WTC11 (cell line): ENCODE results near the gene ABTB2. TPM values are rescaled to one million over a fixed set of nuclear protein-coding genes. Genes with fewer than 3 reads are reported as not detected.

ENCODE experiments used
- ATAC-seq: fragments of 200-7000 bp; cut with Tn5 transposase; 2 replicates; pipeline ENCODE4 v1.10.0; 2021; ENCODE audit warnings: mild to moderate bottlenecking, moderate library complexity
- CTCF ChIA-PET: fragments of 300-600 bp; sonication (Branson Sonifier 250); formaldehyde crosslinking; loops from one replicate; lab custom pipeline; 2021; ENCODE audit warnings: antibody characterized with exemption; lab: Charles Lee
- POLR2A ChIA-PET: fragments of 350-600 bp; sonication (Branson Sonifier 250); formaldehyde crosslinking; loops from one replicate; lab custom pipeline; 2021; ENCODE audit warnings: antibody characterized with exemption; lab: Charles Lee
- DNase-seq: peaks from one replicate; pipeline ENCODE4 v3.0.0; 2021; ENCODE audit warnings: low spot score
- H3K27ac Mint-ChIP-seq: 2 replicates; pipeline ENCODE4 v1.8.0; 2021; ENCODE audit warnings: mixed read lengths
- H3K27me3 Mint-ChIP-seq: 2 replicates; pipeline ENCODE4 v1.8.0; 2021; ENCODE audit warnings: low read depth, mild to moderate bottlenecking, moderate library complexity, mixed read lengths
- H3K36me3 Mint-ChIP-seq: 2 replicates; pipeline ENCODE4 v1.8.0; 2021; ENCODE audit warnings: mixed read lengths
- H3K4me1 Mint-ChIP-seq: 2 replicates; pipeline ENCODE4 v1.8.0; 2022; ENCODE audit warnings: mixed read lengths
- H3K4me3 Mint-ChIP-seq: 2 replicates; pipeline ENCODE4 v1.8.0; 2021; ENCODE audit warnings: mild to moderate bottlenecking, moderate library complexity, mixed read lengths
- H3K9me3 Mint-ChIP-seq: 2 replicates; pipeline ENCODE4 v1.8.0; 2021; ENCODE audit warnings: mixed read lengths
- AR ChIP-seq: fragments of 250-450 bp; sonication (Bioruptor Pico); IDR thresholded peaks from 2 replicates; pipeline ENCODE4 v1.9.0; 2021; ENCODE audit warnings: mild to moderate bottlenecking
- ATF1 ChIP-seq: sonication (generic); formaldehyde crosslinking; IDR thresholded peaks from 2 replicates; pipeline ENCODE4 v1.8.1; 2023; ENCODE audit warnings: mild to moderate bottlenecking, moderate library complexity, missing genetic modification reagents
- CBFB ChIP-seq: sonication (generic); formaldehyde crosslinking; IDR thresholded peaks from 2 replicates; pipeline ENCODE4 v1.8.1; 2022; ENCODE audit warnings: mild to moderate bottlenecking, low read depth, missing genetic modification reagents
- GABPB1 ChIP-seq: sonication (generic); formaldehyde crosslinking; IDR thresholded peaks from 2 replicates; pipeline ENCODE4 v1.8.1; 2023; ENCODE audit warnings: mild to moderate bottlenecking, missing genetic modification reagents
- MYBL2 ChIP-seq: sonication (generic); formaldehyde crosslinking; IDR thresholded peaks from 2 replicates; pipeline ENCODE4 v1.8.1; 2023; ENCODE audit warnings: mild to moderate bottlenecking, moderate library complexity, missing genetic modification reagents
- NFE2L1 ChIP-seq: sonication (generic); formaldehyde crosslinking; IDR thresholded peaks from 2 replicates; pipeline ENCODE4 v1.8.1; 2023; ENCODE audit warnings: missing genetic modification reagents
- RORB ChIP-seq: fragments of 250-450 bp; sonication (Bioruptor Pico); IDR thresholded peaks from 2 replicates; pipeline ENCODE4 v1.9.0; 2021; ENCODE audit warnings: mild to moderate bottlenecking
- SMAD4 ChIP-seq: sonication (generic); formaldehyde crosslinking; IDR thresholded peaks from 2 replicates; pipeline ENCODE4 v1.8.0; 2022; ENCODE audit warnings: mild to moderate bottlenecking, missing genetic modification reagents
- USF1 ChIP-seq: sonication (generic); formaldehyde crosslinking; IDR thresholded peaks from 2 replicates; pipeline ENCODE4 v1.8.0; 2022; ENCODE audit warnings: mild to moderate bottlenecking, missing genetic modification reagents
- ZNF219 ChIP-seq: sonication (generic); formaldehyde crosslinking; IDR thresholded peaks from 2 replicates; pipeline ENCODE4 v1.8.0; 2023; ENCODE audit warnings: missing genetic modification reagents, mild to moderate bottlenecking, borderline replicate concordance
- total RNA-seq: library from RNA; stranded (reverse); gene quantifications from 3 replicates; pipeline ENCODE4 v1.2.3, GENCODE V29; 2021
- TF ChIP-seq, protein P1 (sequence below): sonication (generic); formaldehyde crosslinking; IDR thresholded peaks from 2 replicates; pipeline ENCODE4 v1.8.1; 2023; ENCODE audit warnings: mild to moderate bottlenecking, missing genetic modification reagents
- TF ChIP-seq, protein P2 (sequence below): sonication (generic); formaldehyde crosslinking; conservative IDR thresholded peaks from 2 replicates; pipeline ENCODE4 v1.8.1; 2023; ENCODE audit warnings: mild to moderate bottlenecking, low read depth, missing genetic modification reagents, moderate library complexity
- TF ChIP-seq, protein P3 (sequence below): sonication (generic); formaldehyde crosslinking; IDR thresholded peaks from 2 replicates; pipeline ENCODE4 v1.8.0; 2022; ENCODE audit warnings: mild to moderate bottlenecking, missing genetic modification reagents
- TF ChIP-seq, protein P4 (sequence below): sonication (generic); formaldehyde crosslinking; IDR thresholded peaks from 2 replicates; pipeline ENCODE4 v1.8.0; 2022; ENCODE audit warnings: missing genetic modification reagents

The ABTB2 gene
- total RNA-seq, 1 experiment from 2014 or later, result 12.8 TPM

- Mint-ChIP-seq H3K4me3 (no peak overlapping the region), H3K9me3 (no peaks in the 10 kb centered on the region), H3K36me3 (no peaks in the 10 kb centered on the region), H3K27me3 (no peaks in the 10 kb centered on the region), H3K4me1 (peaks cover 30% of the 10 kb centered on the region), H3K27ac (no peak overlapping the region)
- CTCF ChIA-PET, result interaction anchor here (3.0 kb wide), 1 partner anchor 69 kb away, joined by 12 read pairs; no protein-coding TSS in a partner anchor
- POLR2A ChIA-PET, result no interaction called here
- DNase-seq (no peak), ATAC-seq (peak; percentile 24; the same call in 1 of the 2 replicates)
- TF ChIP-seq NFE2L1 (CRISPR knock-in tag) (no peak), ZNF219 (CRISPR knock-in tag) (no peak)
These were observed 114.0 kb downstream of the ABTB2 start for GRCh38 chr11:34243600-34244464.

- H3K27ac Mint-ChIP-seq, result no peak overlapping the region; the same call in 1 of the 2 replicates
- H3K36me3 Mint-ChIP-seq, result no peaks in the 10 kb centered on the region
- peaks cover 30% of the 10 kb centered on the region for H3K4me1 Mint-ChIP-seq
- ChIA-PET CTCF (no interaction called here), POLR2A (no interaction called here)
- no peak for DNase-seq
- no peak for ATAC-seq
- H3K9me3 Mint-ChIP-seq, result no peaks in the 10 kb centered on the region
- no peaks in the 10 kb centered on the region for H3K27me3 Mint-ChIP-seq
- no peak overlapping the region for H3K4me3 Mint-ChIP-seq
- TF ChIP-seq, protein P1, sequence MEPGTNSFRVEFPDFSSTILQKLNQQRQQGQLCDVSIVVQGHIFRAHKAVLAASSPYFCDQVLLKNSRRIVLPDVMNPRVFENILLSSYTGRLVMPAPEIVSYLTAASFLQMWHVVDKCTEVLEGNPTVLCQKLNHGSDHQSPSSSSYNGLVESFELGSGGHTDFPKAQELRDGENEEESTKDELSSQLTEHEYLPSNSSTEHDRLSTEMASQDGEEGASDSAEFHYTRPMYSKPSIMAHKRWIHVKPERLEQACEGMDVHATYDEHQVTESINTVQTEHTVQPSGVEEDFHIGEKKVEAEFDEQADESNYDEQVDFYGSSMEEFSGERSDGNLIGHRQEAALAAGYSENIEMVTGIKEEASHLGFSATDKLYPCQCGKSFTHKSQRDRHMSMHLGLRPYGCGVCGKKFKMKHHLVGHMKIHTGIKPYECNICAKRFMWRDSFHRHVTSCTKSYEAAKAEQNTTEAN (CRISPR knock-in tag), result no peak
- TF ChIP-seq NFE2L1 (CRISPR knock-in tag) (no peak), SMAD4 (CRISPR knock-in tag) (no peak), RORB (CRISPR knock-in tag) (no peak), AR (CRISPR knock-in tag) (no peak), GABPB1 (CRISPR knock-in tag) (no peak), ATF1 (CRISPR knock-in tag) (no peak), MYBL2 (no peak), USF1 (no peak), CBFB (CRISPR knock-in tag) (no peak)
- TF ChIP-seq, protein P2, sequence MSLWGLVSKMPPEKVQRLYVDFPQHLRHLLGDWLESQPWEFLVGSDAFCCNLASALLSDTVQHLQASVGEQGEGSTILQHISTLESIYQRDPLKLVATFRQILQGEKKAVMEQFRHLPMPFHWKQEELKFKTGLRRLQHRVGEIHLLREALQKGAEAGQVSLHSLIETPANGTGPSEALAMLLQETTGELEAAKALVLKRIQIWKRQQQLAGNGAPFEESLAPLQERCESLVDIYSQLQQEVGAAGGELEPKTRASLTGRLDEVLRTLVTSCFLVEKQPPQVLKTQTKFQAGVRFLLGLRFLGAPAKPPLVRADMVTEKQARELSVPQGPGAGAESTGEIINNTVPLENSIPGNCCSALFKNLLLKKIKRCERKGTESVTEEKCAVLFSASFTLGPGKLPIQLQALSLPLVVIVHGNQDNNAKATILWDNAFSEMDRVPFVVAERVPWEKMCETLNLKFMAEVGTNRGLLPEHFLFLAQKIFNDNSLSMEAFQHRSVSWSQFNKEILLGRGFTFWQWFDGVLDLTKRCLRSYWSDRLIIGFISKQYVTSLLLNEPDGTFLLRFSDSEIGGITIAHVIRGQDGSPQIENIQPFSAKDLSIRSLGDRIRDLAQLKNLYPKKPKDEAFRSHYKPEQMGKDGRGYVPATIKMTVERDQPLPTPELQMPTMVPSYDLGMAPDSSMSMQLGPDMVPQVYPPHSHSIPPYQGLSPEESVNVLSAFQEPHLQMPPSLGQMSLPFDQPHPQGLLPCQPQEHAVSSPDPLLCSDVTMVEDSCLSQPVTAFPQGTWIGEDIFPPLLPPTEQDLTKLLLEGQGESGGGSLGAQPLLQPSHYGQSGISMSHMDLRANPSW (CRISPR knock-in tag), result no peak
- TF ChIP-seq, protein P3, sequence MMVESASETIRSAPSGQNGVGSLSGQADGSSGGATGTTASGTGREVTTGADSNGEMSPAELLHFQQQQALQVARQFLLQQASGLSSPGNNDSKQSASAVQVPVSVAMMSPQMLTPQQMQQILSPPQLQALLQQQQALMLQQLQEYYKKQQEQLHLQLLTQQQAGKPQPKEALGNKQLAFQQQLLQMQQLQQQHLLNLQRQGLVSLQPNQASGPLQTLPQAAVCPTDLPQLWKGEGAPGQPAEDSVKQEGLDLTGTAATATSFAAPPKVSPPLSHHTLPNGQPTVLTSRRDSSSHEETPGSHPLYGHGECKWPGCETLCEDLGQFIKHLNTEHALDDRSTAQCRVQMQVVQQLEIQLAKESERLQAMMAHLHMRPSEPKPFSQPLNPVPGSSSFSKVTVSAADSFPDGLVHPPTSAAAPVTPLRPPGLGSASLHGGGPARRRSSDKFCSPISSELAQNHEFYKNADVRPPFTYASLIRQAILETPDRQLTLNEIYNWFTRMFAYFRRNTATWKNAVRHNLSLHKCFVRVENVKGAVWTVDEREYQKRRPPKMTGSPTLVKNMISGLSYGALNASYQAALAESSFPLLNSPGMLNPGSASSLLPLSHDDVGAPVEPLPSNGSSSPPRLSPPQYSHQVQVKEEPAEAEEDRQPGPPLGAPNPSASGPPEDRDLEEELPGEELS (CRISPR knock-in tag), result no peak
- TF ChIP-seq, protein P4, sequence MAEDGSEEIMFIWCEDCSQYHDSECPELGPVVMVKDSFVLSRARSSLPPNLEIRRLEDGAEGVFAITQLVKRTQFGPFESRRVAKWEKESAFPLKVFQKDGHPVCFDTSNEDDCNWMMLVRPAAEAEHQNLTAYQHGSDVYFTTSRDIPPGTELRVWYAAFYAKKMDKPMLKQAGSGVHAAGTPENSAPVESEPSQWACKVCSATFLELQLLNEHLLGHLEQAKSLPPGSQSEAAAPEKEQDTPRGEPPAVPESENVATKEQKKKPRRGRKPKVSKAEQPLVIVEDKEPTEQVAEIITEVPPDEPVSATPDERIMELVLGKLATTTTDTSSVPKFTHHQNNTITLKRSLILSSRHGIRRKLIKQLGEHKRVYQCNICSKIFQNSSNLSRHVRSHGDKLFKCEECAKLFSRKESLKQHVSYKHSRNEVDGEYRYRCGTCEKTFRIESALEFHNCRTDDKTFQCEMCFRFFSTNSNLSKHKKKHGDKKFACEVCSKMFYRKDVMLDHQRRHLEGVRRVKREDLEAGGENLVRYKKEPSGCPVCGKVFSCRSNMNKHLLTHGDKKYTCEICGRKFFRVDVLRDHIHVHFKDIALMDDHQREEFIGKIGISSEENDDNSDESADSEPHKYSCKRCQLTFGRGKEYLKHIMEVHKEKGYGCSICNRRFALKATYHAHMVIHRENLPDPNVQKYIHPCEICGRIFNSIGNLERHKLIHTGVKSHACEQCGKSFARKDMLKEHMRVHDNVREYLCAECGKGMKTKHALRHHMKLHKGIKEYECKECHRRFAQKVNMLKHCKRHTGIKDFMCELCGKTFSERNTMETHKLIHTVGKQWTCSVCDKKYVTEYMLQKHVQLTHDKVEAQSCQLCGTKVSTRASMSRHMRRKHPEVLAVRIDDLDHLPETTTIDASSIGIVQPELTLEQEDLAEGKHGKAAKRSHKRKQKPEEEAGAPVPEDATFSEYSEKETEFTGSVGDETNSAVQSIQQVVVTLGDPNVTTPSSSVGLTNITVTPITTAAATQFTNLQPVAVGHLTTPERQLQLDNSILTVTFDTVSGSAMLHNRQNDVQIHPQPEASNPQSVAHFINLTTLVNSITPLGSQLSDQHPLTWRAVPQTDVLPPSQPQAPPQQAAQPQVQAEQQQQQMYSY, result no peak
These were observed 115.7 kb downstream of the ABTB2 start for GRCh38 chr11:34242037-34242625.
